Natural killer cell treated with Interleukin-12 subunit alpha and Interleukin-12 subunit beta and Interleukin-15 and Interleukin-18, amount 100 ng/mL, for 72 hours (primary cell): ENCODE data around the gene NFKBIZ. TPM values are rescaled to one million over a fixed set of nuclear protein-coding genes. Genes with fewer than 3 reads are reported as not detected.
A peak's percentile ranks its signal among the peaks of the same experiment; 100 is the strongest.

Source experiments
- ATAC-seq, 2 donors: fragments of 150-1000 bp; cut with Tn5 transposase in 1 of 2; sonication (Bioruptor Pico), chemical (Tn5 transposase) in 1 of 2; 2 replicates each; pipeline ENCODE4 v1.10.0; 2021
- DNase-seq: peaks from one replicate; pipeline ENCODE4 v3.0.0; 2022; ENCODE audit warnings: low spot score
- H3K27ac Mint-ChIP-seq, 2 donors: 1 replicate in 1 of 2; 2 replicates in 1 of 2; pipeline ENCODE4 v1.8.0; 2022; ENCODE audit warnings: mixed read lengths in 2 of 2, mild to moderate bottlenecking in 1 of 2, moderate library complexity in 1 of 2
- H3K27me3 Mint-ChIP-seq, 2 donors: 1 replicate in 1 of 2; 2 replicates in 1 of 2; pipeline ENCODE4 v1.8.0; 2022; ENCODE audit warnings: mixed read lengths in 2 of 2
- H3K36me3 Mint-ChIP-seq: one replicate; pipeline ENCODE4 v1.8.0; 2022; ENCODE audit warnings: mixed read lengths
- H3K4me1 Mint-ChIP-seq, 2 donors: 1 replicate in 1 of 2; 2 replicates in 1 of 2; pipeline ENCODE4 v1.8.0; 2022; ENCODE audit warnings: low read depth in 2 of 2, mixed read lengths in 2 of 2, mild to moderate bottlenecking in 1 of 2
- H3K4me3 Mint-ChIP-seq: one replicate; pipeline ENCODE4 v1.8.0; 2022; ENCODE audit warnings: mixed read lengths
- H3K9me3 Mint-ChIP-seq: 2 replicates; pipeline ENCODE4 v1.8.0; 2022; ENCODE audit warnings: mixed read lengths
- total RNA-seq, 2 donors: library from RNA; stranded (reverse); gene quantifications; one replicate each; pipeline ENCODE4 v1.2.3, GENCODE V29; 2022

NFKBIZ gene
- total RNA-seq, 2 donors from 2014 or later, result 314 to 418 TPM

- no peaks in the 10 kb centered on the region for H3K9me3 Mint-ChIP-seq
- peaks cover 64 to 70% of the 10 kb centered on the region in 2 donors for H3K4me1 Mint-ChIP-seq
These were observed 1.1 kb downstream of the NFKBIZ start for GRCh38 chr3:101850246-101851051.

DNA sequence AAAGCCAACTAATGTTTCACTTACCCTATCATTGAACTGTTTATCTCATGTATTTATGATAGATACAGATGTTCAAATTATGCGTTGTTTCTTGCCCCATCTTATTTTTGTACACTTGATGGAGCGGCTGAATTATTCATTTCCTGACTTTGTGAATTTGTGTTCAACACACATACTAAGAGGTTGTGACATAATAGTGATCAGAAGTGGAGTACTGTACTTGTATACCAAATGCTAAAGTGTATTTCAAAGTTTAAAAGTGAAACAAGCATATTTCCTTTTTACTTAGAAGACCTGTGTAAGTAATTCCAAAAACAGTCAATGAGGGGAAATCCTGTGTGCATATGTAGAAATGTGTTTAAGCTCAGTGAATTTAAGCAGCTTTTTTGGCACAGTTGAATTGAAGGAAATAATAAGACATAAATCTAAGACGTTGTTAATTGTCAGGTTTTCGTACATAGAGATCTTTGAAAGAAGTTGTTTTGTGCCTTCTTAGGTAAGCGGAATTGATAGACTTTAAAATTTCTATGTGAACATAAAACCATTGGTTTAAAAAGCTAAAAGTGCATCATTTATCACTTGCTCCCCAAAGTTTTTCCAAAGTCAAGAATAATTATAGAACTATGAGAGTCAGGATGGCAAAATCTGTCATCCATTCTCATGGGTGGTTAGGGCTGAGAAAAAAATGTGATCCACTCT, 1.9 kb downstream of the NFKBIZ start:
- Mint-ChIP-seq H3K4me1 (peaks cover 68 to 75% of the 10 kb centered on the region in 2 donors), H3K4me3 (peak overlapping the region; percentile 88), H3K27ac (peak overlapping the region; percentile 100), H3K9me3 (no peaks in the 10 kb centered on the region), H3K27me3 (no peaks in the 10 kb centered on the region), H3K36me3 (peaks cover 62% of the 10 kb centered on the region)
- ATAC-seq (peak; percentile 1 to 10), DNase-seq (no peak)

More at GRCh38 chr3:101850246-101851051, 1.1 kb downstream of the NFKBIZ start:
- ATAC-seq (peak; percentile 3 to 28), DNase-seq (peak; percentile 75)
- Mint-ChIP-seq H3K27me3 (no peaks in the 10 kb centered on the region), H3K27ac (peak overlapping the region; percentile 100), H3K36me3 (peaks cover 57% of the 10 kb centered on the region), H3K4me3 (peak overlapping the region; percentile 88)

DNA sequence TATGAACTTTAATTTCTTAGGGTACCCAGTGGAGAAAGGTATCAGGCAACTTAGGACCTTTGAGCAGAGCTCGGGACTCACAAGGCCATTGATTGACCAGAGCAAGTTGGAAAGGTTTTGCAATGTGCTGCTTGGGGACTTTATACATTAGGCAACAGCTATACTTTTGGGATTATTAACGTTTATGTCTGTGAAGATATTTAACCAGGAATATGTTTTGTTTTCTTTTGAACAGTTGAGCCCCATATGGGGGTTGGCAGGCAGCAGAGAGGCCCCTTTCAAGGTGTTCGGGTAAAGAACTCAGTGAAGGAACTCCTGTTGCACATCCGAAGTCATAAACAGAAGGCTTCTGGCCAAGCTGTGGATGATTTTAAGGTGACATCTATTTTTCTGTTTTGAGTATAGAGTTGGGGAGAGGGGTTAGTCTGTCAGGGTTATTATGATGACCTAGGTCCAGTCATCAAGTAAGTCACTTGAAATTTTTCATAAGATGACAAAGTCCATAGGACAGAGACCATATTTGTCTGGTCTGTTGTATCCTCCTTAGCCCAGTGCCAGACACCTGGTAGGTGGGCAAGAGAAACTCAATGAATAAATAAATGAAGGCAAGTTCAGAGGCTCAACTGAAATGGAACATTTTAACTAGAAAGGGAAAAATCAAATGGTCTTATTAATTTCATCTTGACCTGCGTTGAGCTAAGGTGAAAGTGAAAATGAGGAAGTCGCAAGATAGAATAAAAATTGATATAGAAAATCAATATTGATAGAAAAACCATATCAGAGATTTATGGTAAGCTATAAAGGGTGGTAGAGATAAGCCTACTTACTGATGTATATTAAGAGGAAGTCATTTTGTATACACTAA, 2.8 kb downstream of the NFKBIZ start:
- no peak for DNase-seq
- no peak for ATAC-seq
- Mint-ChIP-seq H3K4me3 (peak overlapping the region; percentile 88), H3K9me3 (no peaks in the 10 kb centered on the region), H3K27ac (peak overlapping the region; percentile 100), H3K27me3 (no peaks in the 10 kb centered on the region), H3K4me1 (peaks cover 66 to 83% of the 10 kb centered on the region in 2 donors), H3K36me3 (peaks cover 64% of the 10 kb centered on the region)

DNA sequence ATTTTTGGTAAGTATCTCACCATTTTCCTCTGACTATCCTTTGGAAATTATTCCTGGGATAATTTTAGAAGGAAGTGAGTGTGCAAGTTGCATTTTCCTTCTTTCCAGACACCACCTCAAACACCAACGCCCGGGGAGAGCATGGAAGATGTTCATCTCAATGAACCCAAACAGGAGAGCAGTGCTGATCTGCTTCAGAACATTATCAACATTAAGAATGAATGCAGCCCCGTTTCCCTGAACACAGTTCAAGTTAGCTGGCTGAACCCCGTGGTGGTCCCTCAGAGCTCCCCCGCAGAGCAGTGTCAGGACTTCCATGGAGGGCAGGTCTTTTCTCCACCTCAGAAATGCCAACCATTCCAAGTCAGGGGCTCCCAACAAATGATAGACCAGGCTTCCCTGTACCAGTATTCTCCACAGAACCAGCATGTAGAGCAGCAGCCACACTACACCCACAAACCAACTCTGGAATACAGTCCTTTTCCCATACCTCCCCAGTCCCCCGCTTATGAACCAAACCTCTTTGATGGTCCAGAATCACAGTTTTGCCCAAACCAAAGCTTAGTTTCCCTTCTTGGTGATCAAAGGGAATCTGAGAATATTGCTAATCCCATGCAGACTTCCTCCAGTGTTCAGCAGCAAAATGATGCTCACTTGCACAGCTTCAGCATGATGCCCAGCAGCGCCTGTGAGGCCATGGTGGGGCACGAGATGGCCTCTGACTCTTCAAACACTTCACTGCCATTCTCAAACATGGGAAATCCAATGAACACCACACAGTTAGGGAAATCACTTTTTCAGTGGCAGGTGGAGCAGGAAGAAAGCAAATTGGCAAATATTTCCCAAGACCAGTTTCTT, 3.9 kb downstream of the NFKBIZ start:
- no peak for DNase-seq
- Mint-ChIP-seq H3K36me3 (peaks cover 74% of the 10 kb centered on the region), H3K4me3 (peak overlapping the region; percentile 88), H3K9me3 (no peaks in the 10 kb centered on the region), H3K27ac (peak overlapping the region; percentile 100), H3K4me1 (peaks cover 65 to 84% of the 10 kb centered on the region in 2 donors), H3K27me3 (no peaks in the 10 kb centered on the region)
- ATAC-seq, result no peak

- H3K27ac Mint-ChIP-seq, result peak overlapping the region; percentile 100
- no peak for DNase-seq
- no peaks in the 10 kb centered on the region for H3K27me3 Mint-ChIP-seq
- peak overlapping the region; percentile 88 for H3K4me3 Mint-ChIP-seq
- H3K36me3 Mint-ChIP-seq, result peaks cover 81% of the 10 kb centered on the region
- no peaks in the 10 kb centered on the region for H3K9me3 Mint-ChIP-seq
- no peak for ATAC-seq
- H3K4me1 Mint-ChIP-seq, result peaks cover 70 to 85% of the 10 kb centered on the region in 2 donors
These were observed 4.7 kb downstream of the NFKBIZ start for GRCh38 chr3:101853982-101854381.

DNA sequence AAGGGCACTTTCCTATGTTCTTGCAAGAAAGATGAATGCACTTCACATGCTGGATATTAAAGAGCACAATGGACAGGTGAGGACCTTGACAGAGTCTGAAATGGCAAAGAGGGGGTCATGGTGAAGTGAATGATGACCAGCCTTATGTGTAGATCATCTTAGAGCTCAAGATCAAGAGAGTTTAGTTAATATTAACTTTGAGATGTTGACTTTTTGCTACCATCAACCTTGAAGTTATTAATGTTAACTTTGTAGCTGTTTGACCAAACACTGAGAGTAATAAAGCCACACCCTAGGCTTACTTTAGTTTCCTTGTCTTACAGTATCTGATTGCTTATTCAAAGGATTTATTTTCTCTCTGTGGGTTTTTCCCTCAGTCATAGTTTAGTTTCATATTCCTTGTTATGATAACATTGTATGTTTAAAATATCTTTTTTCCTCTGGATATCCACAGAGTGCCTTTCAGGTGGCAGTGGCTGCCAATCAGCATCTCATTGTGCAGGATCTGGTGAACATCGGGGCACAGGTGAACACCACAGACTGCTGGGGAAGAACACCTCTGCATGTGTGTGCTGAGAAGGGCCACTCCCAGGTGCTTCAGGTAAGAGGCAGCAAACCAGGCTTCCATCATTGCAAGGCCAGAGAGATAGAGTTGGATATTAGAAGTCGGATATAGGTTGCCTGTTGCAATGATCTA, 5.4 kb downstream of the NFKBIZ start:
- Mint-ChIP-seq H3K4me3 (peak overlapping the region; percentile 88), H3K27ac (peak overlapping the region; percentile 100), H3K27me3 (no peaks in the 10 kb centered on the region), H3K9me3 (no peaks in the 10 kb centered on the region), H3K36me3 (peaks cover 89% of the 10 kb centered on the region), H3K4me1 (peaks cover 72 to 93% of the 10 kb centered on the region in 2 donors)
- no peak for DNase-seq
- ATAC-seq, result no peak

DNA sequence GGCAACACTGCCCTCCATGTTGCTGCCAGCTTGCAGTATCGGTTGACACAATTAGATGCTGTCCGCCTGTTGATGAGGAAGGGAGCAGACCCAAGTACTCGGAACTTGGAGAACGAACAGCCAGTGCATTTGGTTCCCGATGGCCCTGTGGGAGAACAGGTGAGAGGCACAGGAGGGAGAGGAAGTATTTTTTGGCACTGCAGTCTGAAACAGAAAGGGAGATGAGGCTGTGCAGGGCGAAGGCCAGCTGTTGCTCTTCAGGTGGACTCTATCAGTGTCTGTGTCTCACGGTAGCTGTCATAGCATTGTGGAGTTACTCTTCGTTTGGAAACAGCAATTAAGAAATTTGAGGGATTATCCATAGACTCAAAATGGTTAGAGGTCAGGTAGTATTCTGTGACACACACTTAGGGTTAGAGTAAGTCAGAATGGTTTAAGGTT, 8.0 kb downstream of the NFKBIZ start:
- H3K27ac Mint-ChIP-seq, result peak overlapping the region; percentile 38 to 100
- ATAC-seq (no peak), DNase-seq (no peak)
- H3K4me1 Mint-ChIP-seq, result peaks cover 65 to 86% of the 10 kb centered on the region in 2 donors
- no peaks in the 10 kb centered on the region for H3K9me3 Mint-ChIP-seq
- H3K4me3 Mint-ChIP-seq, result peak overlapping the region; percentile 69
- peaks cover 78% of the 10 kb centered on the region for H3K36me3 Mint-ChIP-seq
- H3K27me3 Mint-ChIP-seq, result no peaks in the 10 kb centered on the region

- Mint-ChIP-seq H3K4me1 (peaks cover 55 to 75% of the 10 kb centered on the region in 2 donors), H3K9me3 (no peaks in the 10 kb centered on the region), H3K36me3 (peaks cover 66% of the 10 kb centered on the region), H3K27me3 (no peaks in the 10 kb centered on the region), H3K27ac (peak overlapping the region; percentile 37 to 100), H3K4me3 (peak overlapping the region; percentile 57)
- no peak for DNase-seq
- ATAC-seq, result no peak
These were observed 9.2 kb downstream of the NFKBIZ start for GRCh38 chr3:101858464-101859030.

- H3K27ac Mint-ChIP-seq, result peak overlapping the region; percentile 37 to 100
- H3K4me1 Mint-ChIP-seq, result peaks cover 44 to 61% of the 10 kb centered on the region in 2 donors
- no peaks in the 10 kb centered on the region for H3K9me3 Mint-ChIP-seq
- H3K36me3 Mint-ChIP-seq, result peaks cover 52% of the 10 kb centered on the region
- ATAC-seq (no peak), DNase-seq (no peak)
- H3K27me3 Mint-ChIP-seq, result no peaks in the 10 kb centered on the region
- H3K4me3 Mint-ChIP-seq, result no peak overlapping the region
These were observed 10.7 kb downstream of the NFKBIZ start for GRCh38 chr3:101859882-101860448.

DNA sequence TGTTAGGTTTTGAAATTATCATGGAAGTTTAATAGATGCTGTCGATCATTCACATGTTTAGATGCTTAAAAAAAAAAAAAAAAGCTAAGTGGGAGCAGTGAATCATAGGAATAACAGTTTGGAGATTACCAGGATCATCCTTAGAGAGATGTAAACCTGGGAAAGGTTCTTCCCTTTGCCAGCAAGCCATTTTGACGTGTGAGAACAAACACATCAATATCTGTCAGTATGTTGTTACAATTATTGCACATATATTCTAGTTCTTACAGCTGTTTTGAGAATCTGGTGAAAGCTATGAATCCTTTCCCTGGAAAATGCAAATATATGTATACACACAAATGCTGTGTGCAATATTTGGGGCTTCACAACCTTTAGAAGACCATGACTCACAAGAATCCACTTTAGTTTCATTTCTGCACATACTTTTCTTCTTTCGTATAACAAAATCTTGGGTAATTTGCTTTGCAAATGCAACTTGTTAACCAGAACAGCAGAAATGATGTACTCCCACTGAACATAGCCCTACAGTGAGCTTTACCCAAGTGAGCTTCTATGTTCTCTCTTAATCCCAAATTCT, 12.0 kb downstream of the NFKBIZ start:
- ATAC-seq, result peak; percentile 67 to 76
- Mint-ChIP-seq H3K27ac (peak overlapping the region; percentile 57 to 70), H3K4me3 (peak overlapping the region; percentile 37), H3K9me3 (no peaks in the 10 kb centered on the region), H3K4me1 (peaks cover 35 to 51% of the 10 kb centered on the region in 2 donors), H3K36me3 (peaks cover 42% of the 10 kb centered on the region), H3K27me3 (no peaks in the 10 kb centered on the region)
- no peak for DNase-seq

- H3K4me1 Mint-ChIP-seq, result peaks cover 35 to 45% of the 10 kb centered on the region in 2 donors
- no peaks in the 10 kb centered on the region for H3K9me3 Mint-ChIP-seq
- DNase-seq (no peak), ATAC-seq (no peak)
- peak overlapping the region; percentile 57 to 70 for H3K27ac Mint-ChIP-seq
- H3K4me3 Mint-ChIP-seq, result peak overlapping the region; percentile 37
- peaks cover 42% of the 10 kb centered on the region for H3K36me3 Mint-ChIP-seq
- H3K27me3 Mint-ChIP-seq, result no peaks in the 10 kb centered on the region
These were observed 12.6 kb downstream of the NFKBIZ start for GRCh38 chr3:101861789-101862415.
